ENCODE results near the gene NFYC. TPM values are rescaled to one million over a fixed set of nuclear protein-coding genes. Genes with fewer than 3 reads are reported as not detected.

NFYC gene
- total RNA-seq, 4 donors from 2014 or later: 30.0 to 54.2 (median 46.6) TPM

GRCh38 chr1:40652468-40652867 lies 39.0 kb upstream of the NFYC start:
- intact Hi-C loops (cut with DNase I): no loop called here
- Histone ChIP-seq H3K36me3 (no peaks in the 10 kb centered on the region), H3K4me3 (no peak overlapping the region), H3K9me3 (no peaks in the 10 kb centered on the region), H3K4me1 (peaks cover 0 to 7% (median 3%) of the 10 kb centered on the region in 4 donors), H3K27me3 (peaks cover 0 to 21% (median 0%) of the 10 kb centered on the region in 4 donors), H3K27ac (replicated peaks in 1 of 4) (no peak overlapping the region)
- 84% methylated on average over 5 of the region's 5 CpGs for WGBS
- TF ChIP-seq CTCF (IDR thresholded peaks at IDR 0.05) (no peak), POLR2AphosphoS5 (IDR thresholded peaks at IDR 0.05) (no peak), POLR2A (IDR thresholded peaks at IDR 0.05; ENCODE audit: low read depth) (no peak), EP300 (IDR thresholded peaks at IDR 0.05) (no peak)
- DNase-seq (ENCODE audit: extremely low spot score): no peak

GRCh38 chr1:40652979-40653378 lies 38.5 kb upstream of the NFYC start:
- Histone ChIP-seq H3K4me1 (peaks cover 0 to 7% (median 3%) of the 10 kb centered on the region in 4 donors), H3K36me3 (no peaks in the 10 kb centered on the region), H3K4me3 (no peak overlapping the region), H3K9me3 (no peaks in the 10 kb centered on the region), H3K27ac (replicated peaks in 1 of 4) (no peak overlapping the region), H3K27me3 (peaks cover 0 to 21% (median 0%) of the 10 kb centered on the region in 4 donors)
- 96% methylated on average over 4 of the region's 4 CpGs for WGBS
- intact Hi-C loops (cut with DNase I): no loop called here
- no peak for TF ChIP-seq EP300 (IDR thresholded peaks at IDR 0.05)
- no peak for TF ChIP-seq CTCF (IDR thresholded peaks at IDR 0.05)
- no peak for TF ChIP-seq POLR2A (IDR thresholded peaks at IDR 0.05; ENCODE audit: low read depth)
- TF ChIP-seq POLR2AphosphoS5 (IDR thresholded peaks at IDR 0.05): no peak
- no peak for DNase-seq (ENCODE audit: extremely low spot score)

GRCh38 chr1:40653851-40654537 lies 37.5 kb upstream of the NFYC start:
- no peaks in the 10 kb centered on the region for H3K9me3 ChIP-seq
- intact Hi-C loops (cut with DNase I): no loop called here
- TF ChIP-seq EP300 (IDR thresholded peaks at IDR 0.05) (no peak), POLR2AphosphoS5 (IDR thresholded peaks at IDR 0.05) (no peak), POLR2A (IDR thresholded peaks at IDR 0.05; ENCODE audit: low read depth) (no peak), CTCF (IDR thresholded peaks at IDR 0.05) (no peak)
- H3K27ac ChIP-seq (replicated peaks in 1 of 4): no peak overlapping the region
- H3K4me3 ChIP-seq: no peak overlapping the region
- DNase-seq (ENCODE audit: extremely low spot score): no peak
- H3K4me1 ChIP-seq: peaks cover 0 to 7% (median 3%) of the 10 kb centered on the region in 4 donors
- peaks cover 0 to 21% (median 0%) of the 10 kb centered on the region in 4 donors for H3K27me3 ChIP-seq
- no peaks in the 10 kb centered on the region for H3K36me3 ChIP-seq
- 15% methylated on average over 6 of the region's 35 CpGs for WGBS

GRCh38 chr1:40657046-40657445 lies 34.5 kb upstream of the NFYC start:
- no peak overlapping the region for H3K4me3 ChIP-seq
- H3K4me1 ChIP-seq: no peaks in the 10 kb centered on the region
- TF ChIP-seq CTCF (IDR thresholded peaks at IDR 0.05) (no peak), POLR2A (IDR thresholded peaks at IDR 0.05; ENCODE audit: low read depth) (no peak), EP300 (IDR thresholded peaks at IDR 0.05) (no peak), POLR2AphosphoS5 (IDR thresholded peaks at IDR 0.05) (no peak)
- intact Hi-C loops (cut with DNase I): no loop called here
- H3K36me3 ChIP-seq: no peaks in the 10 kb centered on the region
- WGBS: 84% methylated on average over 7 of the region's 7 CpGs
- no peak overlapping the region for H3K27ac ChIP-seq (replicated peaks in 1 of 4)
- H3K9me3 ChIP-seq: no peaks in the 10 kb centered on the region
- DNase-seq (ENCODE audit: extremely low spot score): no peak
- H3K27me3 ChIP-seq: peaks cover 0 to 21% (median 0%) of the 10 kb centered on the region in 4 donors
